Glomerular endothelial cell (primary cell): ENCODE results near the gene CEND1. TPM values are rescaled to one million over a fixed set of nuclear protein-coding genes. Genes with fewer than 3 reads are reported as not detected.

Experiments
- DNase-seq: peaks from one replicate; pipeline ENCODE4 v3.0.0-alpha.2; 2011; ENCODE audit warnings: low read depth, low spot score; ENCODE audit errors: extremely low read depth
- total RNA-seq: library from RNA; depleted of rRNA; stranded (reverse); fragments of >200 nt; gene quantifications from 2 replicates; pipeline ENCODE4 v1.2.3, GENCODE V29; 2015

The CEND1 gene
- total RNA-seq, 1 donor from 2014 or later = 0.58 TPM

- DNase-seq = no peak
Observed at GRCh38 chr11:796565-797295, 6.8 kb upstream of the CEND1 start.

- no peak for DNase-seq
Observed at GRCh38 chr11:795634-796564, 6.0 kb upstream of the CEND1 start.

- DNase-seq = no peak
Observed at GRCh38 chr11:794766-795633, 5.1 kb upstream of the CEND1 start.

- DNase-seq = no peak
Observed at GRCh38 chr11:794013-794765, 4.3 kb upstream of the CEND1 start.

- no peak for DNase-seq
Observed at GRCh38 chr11:793556-793955, 3.7 kb upstream of the CEND1 start.

DNA sequence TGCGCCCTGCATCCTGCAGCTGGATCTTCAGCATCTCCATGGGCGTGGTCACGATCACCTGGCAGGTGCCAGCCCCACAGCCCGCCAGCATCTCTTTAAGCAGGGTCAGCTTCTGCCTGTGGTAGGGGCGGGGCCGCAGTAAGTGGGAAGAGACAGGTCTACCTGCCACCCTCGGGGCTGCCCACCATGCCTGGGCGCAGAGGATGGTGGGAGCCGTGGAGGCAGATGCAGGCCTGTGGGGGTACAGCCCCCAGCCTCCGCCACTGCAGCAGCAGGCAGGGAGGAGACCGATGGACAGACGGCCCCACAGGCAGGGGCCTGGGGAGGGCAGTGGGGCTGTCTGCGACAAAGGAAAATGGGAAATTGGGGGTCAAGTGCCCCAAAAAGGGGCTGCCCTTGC lies 3.0 kb upstream of the CEND1 start:
- no peak for DNase-seq

DNA sequence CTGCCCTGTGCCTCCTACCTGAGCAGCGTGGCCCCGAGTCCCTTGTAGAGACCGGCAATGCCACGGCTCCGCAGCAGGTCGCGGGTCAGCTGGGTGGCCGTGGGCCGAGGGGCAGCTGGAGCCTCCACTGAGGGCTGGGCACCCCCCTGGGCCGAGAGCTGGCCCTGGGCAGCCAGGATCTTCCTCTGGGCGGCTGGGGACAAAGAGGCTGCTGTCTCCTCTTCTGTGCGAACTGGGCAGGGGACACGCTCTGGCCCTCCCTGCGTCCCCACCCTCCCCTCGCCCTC lies 2.6 kb upstream of the CEND1 start:
- no peak for DNase-seq

GRCh38 chr11:791658-792534 lies 2.0 kb upstream of the CEND1 start:
- no peak for DNase-seq

- DNase-seq = no peak
Observed at GRCh38 chr11:790721-791564, 1.1 kb upstream of the CEND1 start.

GRCh38 chr11:788953-789940 lies 643 bp downstream of the CEND1 start:
- no peak for DNase-seq

DNA sequence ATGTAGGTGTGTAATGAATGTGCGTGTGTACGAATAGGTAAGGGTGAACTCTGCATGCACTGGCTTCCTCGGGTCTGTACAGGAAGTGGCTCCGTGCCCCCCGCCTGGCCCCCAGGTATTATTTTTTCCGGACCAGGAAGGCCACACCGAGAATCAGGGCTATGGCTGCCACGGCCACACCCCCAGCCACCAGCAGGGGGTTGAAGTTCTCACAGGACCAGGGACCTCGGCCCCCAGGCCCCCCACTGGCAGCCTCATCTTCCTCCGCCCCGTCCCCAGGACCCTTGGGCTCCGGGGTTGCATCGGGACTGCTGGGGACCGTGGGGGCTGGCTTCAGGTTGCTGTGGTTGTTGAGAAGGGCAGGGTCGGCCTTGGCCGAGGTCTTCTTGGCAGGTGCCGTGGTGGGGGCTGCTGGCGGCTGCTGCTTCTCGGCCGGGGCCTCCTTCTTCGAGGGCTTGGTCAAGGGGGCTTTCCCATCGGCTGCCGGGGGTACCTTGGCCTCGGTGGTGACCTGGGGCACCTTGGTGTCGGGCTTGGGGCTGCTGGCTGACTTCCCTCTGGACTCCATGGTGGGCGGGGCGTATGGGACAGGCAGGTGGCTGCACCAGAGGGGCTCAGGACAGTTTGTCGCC lies 1.8 kb downstream of the CEND1 start:
- no peak for DNase-seq

- DNase-seq = no peak
Observed at GRCh38 chr11:787084-787675, 2.7 kb downstream of the CEND1 start.

DNA sequence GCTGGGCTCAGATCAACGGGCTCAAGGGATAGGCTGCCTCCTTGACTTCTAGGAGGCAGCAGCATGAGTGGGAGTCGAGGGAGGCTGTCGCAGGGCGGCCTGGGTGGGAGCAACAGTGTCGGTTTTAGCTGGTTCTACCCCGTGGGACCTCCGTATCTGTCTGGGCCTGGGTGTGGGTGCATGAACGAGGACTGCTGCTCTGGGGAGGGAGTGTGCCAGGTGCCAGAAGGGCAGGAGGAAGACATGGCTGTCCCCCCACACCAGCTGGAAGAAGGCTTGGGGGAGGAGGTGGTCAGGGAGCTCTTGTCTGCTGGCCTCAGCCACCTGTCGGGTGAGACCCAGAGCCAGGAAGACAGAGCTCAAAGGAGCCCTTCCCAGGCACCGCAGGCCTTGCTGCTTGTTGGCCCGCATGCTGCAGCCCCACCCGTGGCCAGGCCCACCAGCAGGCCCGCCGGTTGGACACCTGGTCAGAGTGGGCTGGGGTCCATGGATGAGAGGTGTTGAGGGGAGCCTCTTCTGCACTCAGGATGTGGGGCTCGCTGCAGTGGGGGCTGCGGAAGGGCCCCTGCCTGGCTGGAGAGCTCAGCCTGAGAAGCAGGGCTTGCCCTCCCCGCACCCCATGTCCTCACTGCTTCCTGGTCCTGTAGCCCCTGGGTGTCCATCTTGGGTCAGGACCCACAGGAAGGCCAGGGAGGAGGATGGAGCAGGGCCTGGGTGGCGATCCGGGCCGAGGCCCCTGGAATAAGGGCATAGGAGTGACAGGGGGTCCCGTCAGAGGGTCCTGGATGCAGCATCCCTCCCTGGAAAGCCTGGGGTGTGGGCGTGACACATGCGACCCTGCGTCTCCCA lies 3.4 kb downstream of the CEND1 start:
- no peak for DNase-seq

DNA sequence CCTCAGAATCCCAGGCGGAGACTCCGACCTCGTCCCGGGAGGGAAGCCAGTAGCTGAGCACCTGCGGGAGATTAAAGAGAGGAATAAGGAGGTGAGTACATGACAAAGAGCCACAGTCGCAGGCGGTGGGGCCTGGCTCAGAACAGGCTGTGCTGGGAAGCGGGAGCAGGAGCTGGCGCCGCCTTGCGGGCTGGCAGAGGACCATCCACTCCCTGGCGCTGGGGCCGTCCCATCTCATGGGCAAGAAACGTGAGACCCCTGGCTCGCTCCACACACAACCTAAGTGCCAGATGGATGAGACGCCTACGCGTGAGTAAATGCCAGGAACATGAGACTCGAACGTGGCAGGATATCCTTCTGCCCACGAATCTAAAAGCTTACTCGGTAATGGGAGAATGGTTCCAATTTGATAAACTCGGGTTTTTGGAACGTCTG lies 6.3 kb downstream of the CEND1 start:
- DNase-seq = no peak

DNA sequence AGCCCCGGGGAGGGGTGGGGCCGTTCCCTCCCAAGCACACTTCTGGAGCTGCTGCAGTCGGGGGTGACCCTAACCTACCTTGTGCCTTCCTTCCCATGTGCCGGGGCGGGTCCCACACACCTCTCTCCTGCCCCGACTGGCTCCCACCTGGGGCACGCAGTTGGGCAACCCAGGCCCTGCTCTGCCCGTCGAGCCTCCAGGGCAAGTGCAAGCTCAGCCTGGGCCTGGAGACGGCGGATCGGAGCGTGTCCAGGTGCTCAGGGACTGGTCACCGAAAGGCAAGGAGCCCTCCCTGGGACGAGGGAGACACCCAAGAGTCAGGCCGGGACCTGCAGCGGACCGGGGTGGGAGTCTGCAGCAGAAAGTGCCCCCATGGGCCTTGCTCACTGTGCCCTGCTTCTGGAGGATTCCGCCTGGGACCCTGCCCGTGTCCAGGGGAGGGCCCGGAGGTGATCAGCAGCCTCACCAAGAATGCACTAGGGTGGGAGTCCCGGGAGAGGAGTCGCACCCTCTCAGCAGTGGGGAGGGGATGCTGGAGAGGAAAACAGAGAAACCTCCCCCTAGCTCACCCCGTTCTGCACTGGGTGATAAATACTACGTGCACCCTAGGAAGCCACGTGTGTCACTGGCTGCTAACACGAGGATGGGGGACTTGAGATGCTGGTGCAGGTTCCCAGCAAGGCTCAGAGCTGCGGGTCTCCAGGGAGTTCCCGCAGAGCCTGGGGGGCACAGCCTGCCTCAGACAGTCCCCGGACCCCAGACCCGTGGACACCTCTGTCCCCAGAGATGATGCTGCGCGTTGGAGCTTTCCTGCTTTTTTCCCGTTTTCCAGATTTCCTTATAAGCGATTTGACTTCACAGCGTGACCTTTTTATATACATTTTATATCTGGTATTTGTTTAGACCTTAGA lies 7.4 kb downstream of the CEND1 start:
- no peak for DNase-seq
